NB4 (cell line): ENCODE measurements around the gene PRR15L.
"Not testable (repeated sequence)": the region's sequence is repeated elsewhere in the genome, so short reads cannot be mapped to it uniquely, and the experiment has no call there.

Experiments used
- DNase-seq: peaks from one replicate; pipeline ENCODE4 v3.0.0; 2010; ENCODE audit warnings: low read depth
- H3K4me3 ChIP-seq: one replicate; pipeline ENCODE4 v1.5.1; 2011; ENCODE audit warnings: mild to moderate bottlenecking, low read depth, low read length, moderate library complexity
- MYC ChIP-seq: IDR thresholded peaks from 2 replicates; pipeline ENCODE4 v1.6.1; 2011; ENCODE audit warnings: low read depth, low read length
- POLR2A ChIP-seq: IDR thresholded peaks from 2 replicates; pipeline ENCODE4 v1.6.1; 2011; ENCODE audit warnings: mild to moderate bottlenecking; ENCODE audit not compliant: insufficient read length; ENCODE audit errors: extremely low read depth
- TF ChIP-seq, protein P1 (sequence below): IDR thresholded peaks from 2 replicates; pipeline ENCODE4 v1.6.1; 2011; ENCODE audit warnings: low read depth, low read length
- TF ChIP-seq, protein P2 (sequence below): IDR thresholded peaks from one replicate; pipeline ENCODE4 v1.5.1; 2012; ENCODE audit warnings: low read depth, low read length

Gene PRR15L

DNA sequence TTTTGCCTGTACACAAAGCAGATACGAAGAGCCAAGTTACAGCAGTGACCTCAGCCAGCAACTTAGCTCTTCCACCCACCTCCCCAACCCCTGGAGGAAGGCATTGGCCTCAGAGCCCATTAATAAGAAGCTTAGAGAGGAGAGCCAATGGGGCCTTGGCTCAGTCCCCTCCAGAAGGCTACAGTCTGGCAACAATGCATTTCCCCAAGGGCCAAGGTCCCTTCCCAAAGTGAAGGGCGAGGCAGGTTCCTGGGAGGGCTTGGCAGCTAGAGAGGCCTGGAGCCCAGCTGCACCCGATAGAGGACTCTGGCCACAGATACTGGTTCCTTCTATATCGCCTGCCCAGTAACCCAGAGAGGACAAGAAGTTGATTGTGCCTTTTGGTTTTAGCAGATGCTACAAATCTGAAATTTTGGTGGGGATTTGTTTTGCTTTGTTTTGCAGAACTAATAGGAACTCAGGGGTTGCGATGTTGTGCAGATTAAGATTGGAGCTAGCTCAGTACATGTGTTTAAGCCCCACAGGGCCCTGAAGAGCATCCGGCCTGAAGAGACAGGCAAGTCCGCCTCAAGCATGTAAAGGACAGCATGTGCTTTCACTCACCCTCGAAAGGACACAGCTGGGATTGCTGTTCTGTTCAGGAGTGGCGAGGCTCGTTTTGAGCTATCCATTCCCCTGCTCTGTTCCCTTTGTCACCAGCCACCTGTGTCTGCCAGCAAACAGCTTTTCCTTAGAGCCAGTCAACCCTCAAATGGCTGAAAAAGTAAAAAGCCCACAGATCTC is 28.3 kb downstream of the PRR15L start:
- TF ChIP-seq MYC, result no peak
- TF ChIP-seq, protein P1, sequence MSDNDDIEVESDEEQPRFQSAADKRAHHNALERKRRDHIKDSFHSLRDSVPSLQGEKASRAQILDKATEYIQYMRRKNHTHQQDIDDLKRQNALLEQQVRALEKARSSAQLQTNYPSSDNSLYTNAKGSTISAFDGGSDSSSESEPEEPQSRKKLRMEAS, result no peak
- TF ChIP-seq, protein P2, sequence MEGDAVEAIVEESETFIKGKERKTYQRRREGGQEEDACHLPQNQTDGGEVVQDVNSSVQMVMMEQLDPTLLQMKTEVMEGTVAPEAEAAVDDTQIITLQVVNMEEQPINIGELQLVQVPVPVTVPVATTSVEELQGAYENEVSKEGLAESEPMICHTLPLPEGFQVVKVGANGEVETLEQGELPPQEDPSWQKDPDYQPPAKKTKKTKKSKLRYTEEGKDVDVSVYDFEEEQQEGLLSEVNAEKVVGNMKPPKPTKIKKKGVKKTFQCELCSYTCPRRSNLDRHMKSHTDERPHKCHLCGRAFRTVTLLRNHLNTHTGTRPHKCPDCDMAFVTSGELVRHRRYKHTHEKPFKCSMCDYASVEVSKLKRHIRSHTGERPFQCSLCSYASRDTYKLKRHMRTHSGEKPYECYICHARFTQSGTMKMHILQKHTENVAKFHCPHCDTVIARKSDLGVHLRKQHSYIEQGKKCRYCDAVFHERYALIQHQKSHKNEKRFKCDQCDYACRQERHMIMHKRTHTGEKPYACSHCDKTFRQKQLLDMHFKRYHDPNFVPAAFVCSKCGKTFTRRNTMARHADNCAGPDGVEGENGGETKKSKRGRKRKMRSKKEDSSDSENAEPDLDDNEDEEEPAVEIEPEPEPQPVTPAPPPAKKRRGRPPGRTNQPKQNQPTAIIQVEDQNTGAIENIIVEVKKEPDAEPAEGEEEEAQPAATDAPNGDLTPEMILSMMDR, result no peak
- no peak for TF ChIP-seq POLR2A
- H3K4me3 ChIP-seq, result no peak overlapping the region
- DNase-seq, result no peak

- no peak overlapping the region for H3K4me3 ChIP-seq
- no peak for DNase-seq
- TF ChIP-seq POLR2A, result no peak
- TF ChIP-seq, protein P2, result no peak
- TF ChIP-seq, protein P1, result no peak
- TF ChIP-seq MYC, result no peak
Measured at GRCh38 chr17:47928415-47928814, 29.3 kb downstream of the PRR15L start.

DNA sequence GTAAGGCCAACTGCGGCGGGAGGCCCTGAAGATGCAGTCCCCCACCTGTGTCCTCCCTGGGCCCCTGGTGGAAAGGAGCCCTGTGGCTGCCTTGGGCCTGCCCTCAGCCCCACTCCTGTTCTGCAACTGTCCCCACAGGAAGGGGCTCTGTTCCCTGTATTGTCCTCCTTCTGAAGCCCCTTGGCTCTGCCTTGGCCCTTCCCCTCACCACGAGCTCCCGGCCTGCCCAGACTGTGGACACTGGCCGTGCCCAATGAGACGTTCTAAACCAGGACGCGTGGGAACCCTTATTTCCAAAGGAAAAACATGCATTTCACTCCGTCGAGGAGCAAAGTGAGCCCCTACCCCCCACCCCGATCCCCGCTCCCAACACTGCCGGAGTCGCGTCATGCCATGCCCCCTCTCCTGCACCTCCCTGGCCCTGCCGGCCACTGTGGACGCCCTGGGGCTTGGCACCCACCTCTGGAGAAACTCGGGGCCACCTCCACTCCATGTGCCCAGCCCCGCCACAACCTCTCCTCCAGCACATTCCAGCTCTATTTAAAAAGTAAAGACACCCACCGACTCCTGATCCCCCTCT is 29.8 kb downstream of the PRR15L start:
- no peak for DNase-seq
- TF ChIP-seq POLR2A (no peak), MYC (no peak)
- TF ChIP-seq, protein P1, result no peak
- TF ChIP-seq, protein P2, result no peak
- H3K4me3 ChIP-seq, result no peak overlapping the region

- H3K4me3 ChIP-seq, result no peak overlapping the region
- TF ChIP-seq, protein P2, result no peak
- TF ChIP-seq, protein P1, result no peak
- TF ChIP-seq MYC (no peak), POLR2A (no peak)
- DNase-seq, result no peak
Measured at GRCh38 chr17:47925678-47925988, 32.0 kb downstream of the PRR15L start.

GRCh38 chr17:47924785-47925677 is 32.7 kb downstream of the PRR15L start:
- DNase-seq, result no peak
- H3K4me3 ChIP-seq, result no peak overlapping the region
- TF ChIP-seq, protein P1, result no peak
- TF ChIP-seq POLR2A (no peak), MYC (no peak)
- TF ChIP-seq, protein P2, result no peak

- DNase-seq, H3K4me3 ChIP-seq: not testable (repeated sequence)
Measured at GRCh38 chr17:47919889-47920288, 37.8 kb downstream of the PRR15L start.
